Activated CD4-positive, CD25-positive, alpha-beta regulatory T cell treated with anti-CD3 and anti-CD28 coated beads, Interleukin-2, amount 50 U/mL, for 24 hours (primary cell): ENCODE results near the gene ZCWPW1.
"Not testable (repeated sequence)": the region's sequence is repeated elsewhere in the genome, so short reads cannot be mapped to it uniquely, and the experiment has no call there.

Experiments
- ATAC-seq, 2 donors: fragments of 150-1000 bp; cut with Tn5 transposase; one replicate each; pipeline ENCODE4 v1.10.0; 2021; ENCODE audit warnings: mild to moderate bottlenecking in 1 of 2, moderate library complexity in 1 of 2

The ZCWPW1 gene

GRCh38 chr7:100397315-100398081 is 31.0 kb downstream of the ZCWPW1 start:
- ATAC-seq = no peak

GRCh38 chr7:100396421-100396982 is 32.0 kb downstream of the ZCWPW1 start:
- peak; percentile 95 to 98 for ATAC-seq

GRCh38 chr7:100394077-100394476 is 34.4 kb downstream of the ZCWPW1 start:
- no peak for ATAC-seq

GRCh38 chr7:100393233-100393905 is 35.1 kb downstream of the ZCWPW1 start:
- no peak for ATAC-seq

- ATAC-seq = no peak
Observed at GRCh38 chr7:100390286-100391009, 38.1 kb downstream of the ZCWPW1 start.

- no peak for ATAC-seq
Observed at GRCh38 chr7:100389437-100390088, 38.9 kb downstream of the ZCWPW1 start.

- ATAC-seq = no peak
Observed at GRCh38 chr7:100387695-100388094, 40.8 kb downstream of the ZCWPW1 start.

- ATAC-seq = no peak
Observed at GRCh38 chr7:100386940-100387339, 41.6 kb downstream of the ZCWPW1 start.

GRCh38 chr7:100384628-100385294 is 43.7 kb downstream of the ZCWPW1 start:
- ATAC-seq = no peak

- peak in 1 of 2 donors; percentile 10 for ATAC-seq
Observed at GRCh38 chr7:100382234-100382853, 46.2 kb downstream of the ZCWPW1 start.

- not testable (repeated sequence) for ATAC-seq
Observed at GRCh38 chr7:100381531-100382233, 46.8 kb downstream of the ZCWPW1 start.

- ATAC-seq = no peak
Observed at GRCh38 chr7:100380196-100380595, 48.3 kb downstream of the ZCWPW1 start.

GRCh38 chr7:100378114-100378755 is 50.3 kb downstream of the ZCWPW1 start:
- ATAC-seq = no peak

- no peak for ATAC-seq
Observed at GRCh38 chr7:100376066-100376465, 52.4 kb downstream of the ZCWPW1 start.

- ATAC-seq = no peak
Observed at GRCh38 chr7:100374601-100375000, 53.9 kb downstream of the ZCWPW1 start.

- not testable (repeated sequence) for ATAC-seq
Observed at GRCh38 chr7:100373870-100374598, 54.5 kb downstream of the ZCWPW1 start.

- no peak for ATAC-seq
Observed at GRCh38 chr7:100373261-100373831, 55.2 kb downstream of the ZCWPW1 start, which contains the start of gene PILRA. Gene PILRA, plus strand, starts transcription at chr7:100373487. Its CDS starts 170 bp downstream, at chr7:100373657.

- no peak for ATAC-seq
Observed at GRCh38 chr7:100372694-100373093, 55.8 kb downstream of the ZCWPW1 start.

- peak; percentile 32 to 37 for ATAC-seq
Observed at GRCh38 chr7:100372256-100372655, 56.2 kb downstream of the ZCWPW1 start.
